Measurements from ENCODE around the gene MAOA.

DNA sequence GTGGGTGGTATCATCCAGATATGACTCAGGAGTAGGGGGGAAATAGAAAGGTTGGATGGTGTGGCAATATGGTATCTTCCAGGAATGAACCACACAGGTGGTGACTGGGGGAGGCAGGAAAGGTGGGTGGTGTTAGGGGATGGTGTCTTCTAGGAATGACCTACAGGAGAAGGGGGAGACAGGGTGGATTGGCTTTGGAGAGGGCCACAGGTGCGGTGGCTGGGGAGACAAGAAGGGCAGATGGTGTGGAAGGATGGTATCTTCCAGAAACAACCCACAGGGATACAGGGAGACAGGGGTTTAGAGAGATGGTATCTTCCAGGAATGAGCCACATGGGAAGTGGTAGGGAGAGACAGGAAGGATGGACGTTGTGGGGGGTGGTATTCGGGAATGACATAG lies 64.0 kb downstream of the MAOA start:
- TF ChIP-seq, protein P1, sequence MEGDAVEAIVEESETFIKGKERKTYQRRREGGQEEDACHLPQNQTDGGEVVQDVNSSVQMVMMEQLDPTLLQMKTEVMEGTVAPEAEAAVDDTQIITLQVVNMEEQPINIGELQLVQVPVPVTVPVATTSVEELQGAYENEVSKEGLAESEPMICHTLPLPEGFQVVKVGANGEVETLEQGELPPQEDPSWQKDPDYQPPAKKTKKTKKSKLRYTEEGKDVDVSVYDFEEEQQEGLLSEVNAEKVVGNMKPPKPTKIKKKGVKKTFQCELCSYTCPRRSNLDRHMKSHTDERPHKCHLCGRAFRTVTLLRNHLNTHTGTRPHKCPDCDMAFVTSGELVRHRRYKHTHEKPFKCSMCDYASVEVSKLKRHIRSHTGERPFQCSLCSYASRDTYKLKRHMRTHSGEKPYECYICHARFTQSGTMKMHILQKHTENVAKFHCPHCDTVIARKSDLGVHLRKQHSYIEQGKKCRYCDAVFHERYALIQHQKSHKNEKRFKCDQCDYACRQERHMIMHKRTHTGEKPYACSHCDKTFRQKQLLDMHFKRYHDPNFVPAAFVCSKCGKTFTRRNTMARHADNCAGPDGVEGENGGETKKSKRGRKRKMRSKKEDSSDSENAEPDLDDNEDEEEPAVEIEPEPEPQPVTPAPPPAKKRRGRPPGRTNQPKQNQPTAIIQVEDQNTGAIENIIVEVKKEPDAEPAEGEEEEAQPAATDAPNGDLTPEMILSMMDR (IDR thresholded peaks at IDR 0.05; ENCODE audit: borderline replicate concordance, extremely low read depth, low read length, poor library complexity, severe bottlenecking): no peak
- no peak for TF ChIP-seq EZH2 (IDR thresholded peaks at IDR 0.05; ENCODE audit: borderline replicate concordance, low read depth, low read length, severe bottlenecking)

Measured in DND-41 (cell line).